HG03280 (cell line): ENCODE measurements around the gene BHLHE23.

Experiments
- ATAC-seq: cut with Tn5 transposase; IDR thresholded peaks from one replicate; pipeline ENCODE4 v1.9.1; 2021; ENCODE audit warnings: mild to moderate bottlenecking, moderate library complexity; ENCODE audit not compliant: unreplicated experiment

The BHLHE23 gene

GRCh38 chr20:63026582-63027165 is 19.9 kb upstream of the BHLHE23 start:
- no peak for ATAC-seq

- ATAC-seq, result no peak
Observed at GRCh38 chr20:63025534-63026331, 19.0 kb upstream of the BHLHE23 start.

- no peak for ATAC-seq
Observed at GRCh38 chr20:63024573-63025392, 18.0 kb upstream of the BHLHE23 start.

- ATAC-seq, result no peak
Observed at GRCh38 chr20:63023936-63024571, 17.3 kb upstream of the BHLHE23 start.

GRCh38 chr20:63023071-63023935 is 16.5 kb upstream of the BHLHE23 start:
- no peak for ATAC-seq

- no peak for ATAC-seq
Observed at GRCh38 chr20:63022501-63022900, 15.7 kb upstream of the BHLHE23 start.

GRCh38 chr20:63021356-63022321 is 14.9 kb upstream of the BHLHE23 start:
- ATAC-seq, result no peak

- ATAC-seq, result no peak
Observed at GRCh38 chr20:63020681-63021080, 13.9 kb upstream of the BHLHE23 start.

- no peak for ATAC-seq
Observed at GRCh38 chr20:63017826-63018411, 11.2 kb upstream of the BHLHE23 start.

GRCh38 chr20:63017076-63017825 is 10.5 kb upstream of the BHLHE23 start:
- no peak for ATAC-seq

GRCh38 chr20:63016514-63017075 is 9.8 kb upstream of the BHLHE23 start:
- no peak for ATAC-seq

GRCh38 chr20:63015662-63016361 is 9.0 kb upstream of the BHLHE23 start:
- ATAC-seq, result no peak

- ATAC-seq, result no peak
Observed at GRCh38 chr20:63015147-63015661, 8.4 kb upstream of the BHLHE23 start.

- no peak for ATAC-seq
Observed at GRCh38 chr20:63014710-63015109, 7.9 kb upstream of the BHLHE23 start.

- ATAC-seq, result no peak
Observed at GRCh38 chr20:63014287-63014686, 7.5 kb upstream of the BHLHE23 start.

- no peak for ATAC-seq
Observed at GRCh38 chr20:63013207-63013606, 6.4 kb upstream of the BHLHE23 start.

GRCh38 chr20:63011798-63012197 is 5.0 kb upstream of the BHLHE23 start:
- no peak for ATAC-seq
